Measurements from ENCODE around the gene SAYSD1.
"Not testable (repeated sequence)": the region's sequence is repeated elsewhere in the genome, so short reads cannot be mapped to it uniquely, and the experiment has no call there.

SAYSD1 gene, protein sequence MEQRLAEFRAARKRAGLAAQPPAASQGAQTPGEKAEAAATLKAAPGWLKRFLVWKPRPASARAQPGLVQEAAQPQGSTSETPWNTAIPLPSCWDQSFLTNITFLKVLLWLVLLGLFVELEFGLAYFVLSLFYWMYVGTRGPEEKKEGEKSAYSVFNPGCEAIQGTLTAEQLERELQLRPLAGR

DNA sequence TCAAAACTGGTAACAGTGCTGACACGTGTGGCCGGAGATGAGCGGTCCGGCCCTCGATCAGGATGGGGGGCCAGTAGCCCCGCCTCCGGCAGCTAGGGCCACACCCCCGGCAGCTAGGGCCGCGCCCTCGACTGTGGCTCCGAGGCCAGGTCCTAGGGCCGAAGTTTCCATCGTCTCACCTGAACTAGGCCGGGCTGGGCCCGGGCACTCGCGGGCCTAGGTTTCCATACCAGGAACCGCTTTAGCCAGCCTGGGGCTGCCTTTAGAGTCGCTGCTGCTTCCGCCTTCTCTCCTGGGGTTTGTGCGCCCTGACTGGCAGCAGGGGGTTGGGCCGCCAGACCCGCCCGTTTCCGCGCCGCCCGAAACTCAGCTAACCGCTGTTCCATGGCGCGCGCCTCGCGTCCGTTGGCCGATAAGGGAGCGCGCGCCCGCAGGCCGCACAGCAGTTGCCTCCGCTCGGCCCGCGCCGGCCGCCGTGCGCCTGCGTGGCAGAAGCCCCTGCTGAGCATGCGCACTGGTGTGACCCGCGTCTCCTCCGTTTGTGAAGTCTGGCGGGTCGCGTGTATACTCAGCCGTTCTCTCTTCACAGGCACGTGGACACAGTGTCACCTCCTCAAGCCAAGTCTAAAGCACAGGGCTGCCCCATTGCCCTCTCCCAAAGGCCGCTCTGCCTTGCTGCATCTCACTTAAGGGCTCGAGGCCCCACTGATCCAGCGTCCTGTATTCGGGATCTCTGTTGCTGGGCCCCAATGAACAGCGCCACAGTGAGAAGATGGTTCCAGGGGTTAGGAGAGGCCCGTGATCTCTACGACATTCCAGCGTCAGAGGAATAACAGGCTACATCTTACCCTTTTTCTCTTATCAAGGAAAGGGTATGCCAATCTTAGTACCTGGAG lies at the start of gene SAYSD1:
SAYSD1 (minus strand) TSS at position 483 of the 896 bp plus-strand sequence; CDS start at position 386, 97 bp downstream.
- peak; percentile 98 for DNase-seq

DNA sequence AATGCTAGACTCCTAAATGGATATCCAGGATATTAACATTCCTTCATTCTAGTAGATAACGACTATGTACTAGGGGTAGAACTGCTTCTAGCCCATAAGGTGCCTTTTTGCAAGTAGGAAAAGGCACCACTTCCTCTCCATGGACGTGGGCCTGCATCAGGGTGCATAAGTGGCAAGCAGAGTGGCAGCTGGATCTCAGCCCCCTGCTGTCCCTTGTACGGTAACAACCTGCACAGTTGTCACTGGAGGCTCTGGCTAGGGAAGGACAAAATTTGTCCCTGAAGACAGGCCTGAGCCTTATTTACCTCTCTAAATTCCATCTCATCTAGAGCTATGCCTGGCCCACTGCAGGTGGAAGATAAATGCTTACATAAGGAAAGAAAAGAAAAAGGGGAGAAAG lies 42.5 kb upstream of the SAYSD1 start:
- no peak for DNase-seq

DNA sequence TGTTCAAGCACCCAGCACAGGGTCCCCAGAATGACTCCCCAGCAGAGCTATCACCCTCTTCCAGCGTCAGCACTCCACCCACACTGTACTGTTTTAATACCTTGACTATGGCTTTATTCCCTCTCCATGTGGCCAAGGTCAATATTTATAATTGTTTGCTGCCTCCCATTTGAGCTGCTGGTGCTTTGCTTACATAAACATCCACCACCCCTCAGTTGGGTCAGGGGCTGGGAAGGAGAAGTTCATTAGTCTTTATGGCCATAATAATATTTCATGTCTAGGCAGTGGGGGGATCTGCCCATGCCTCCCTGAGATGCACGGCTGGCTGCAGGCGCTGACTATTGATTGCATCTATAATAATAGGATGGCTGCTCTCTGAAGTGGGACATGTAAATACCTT lies 41.8 kb upstream of the SAYSD1 start:
- DNase-seq: no peak

DNA sequence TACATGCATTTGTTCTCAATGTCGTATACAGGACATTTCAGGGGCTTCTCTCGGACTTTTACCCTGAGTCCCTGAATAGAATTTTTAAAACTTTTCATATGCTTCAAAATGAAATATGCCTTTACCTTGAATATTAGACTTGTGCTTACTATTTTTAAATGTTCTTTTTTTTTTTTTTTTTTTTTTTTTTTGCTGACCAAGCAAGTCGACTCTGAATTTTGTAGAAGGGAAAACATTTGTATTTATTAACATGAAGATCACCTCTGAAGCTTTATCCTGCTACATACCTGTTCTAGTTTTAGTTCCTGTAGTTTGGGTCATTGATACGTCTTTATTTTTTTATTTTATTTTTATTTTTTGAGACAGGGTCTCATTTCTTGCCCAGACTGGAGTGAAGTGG lies 39.7 kb upstream of the SAYSD1 start:
- DNase-seq: no peak

DNA sequence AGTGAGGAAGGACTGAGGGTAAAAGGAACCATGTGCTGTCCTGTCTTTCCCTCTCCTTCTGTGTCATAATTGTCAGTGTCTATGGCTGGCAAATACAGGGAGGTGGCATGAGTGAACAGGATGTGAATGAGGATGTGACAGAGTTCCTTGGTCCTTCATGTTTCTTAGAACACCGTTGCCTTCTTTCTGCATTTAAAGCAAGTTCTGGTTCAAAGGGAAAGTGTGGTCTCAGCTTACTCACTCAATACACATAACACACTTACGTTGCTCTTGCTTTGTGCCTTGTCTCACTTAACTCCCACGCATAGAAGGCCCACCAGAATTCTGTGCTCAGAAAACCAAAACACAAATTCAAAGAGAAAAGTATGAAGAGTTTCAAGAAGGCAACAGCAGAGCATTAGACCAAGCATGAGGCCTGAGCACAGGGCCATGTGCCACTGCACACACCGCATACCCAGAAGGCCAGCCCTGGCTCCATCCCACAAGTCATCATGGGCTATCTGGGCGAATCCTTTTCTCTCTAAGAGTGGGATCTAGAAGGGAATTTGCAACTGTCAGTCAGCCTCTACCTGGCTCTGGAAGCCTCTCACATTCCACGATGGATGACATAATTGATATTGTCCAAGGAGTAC lies 38.9 kb upstream of the SAYSD1 start:
- no peak for DNase-seq

DNA sequence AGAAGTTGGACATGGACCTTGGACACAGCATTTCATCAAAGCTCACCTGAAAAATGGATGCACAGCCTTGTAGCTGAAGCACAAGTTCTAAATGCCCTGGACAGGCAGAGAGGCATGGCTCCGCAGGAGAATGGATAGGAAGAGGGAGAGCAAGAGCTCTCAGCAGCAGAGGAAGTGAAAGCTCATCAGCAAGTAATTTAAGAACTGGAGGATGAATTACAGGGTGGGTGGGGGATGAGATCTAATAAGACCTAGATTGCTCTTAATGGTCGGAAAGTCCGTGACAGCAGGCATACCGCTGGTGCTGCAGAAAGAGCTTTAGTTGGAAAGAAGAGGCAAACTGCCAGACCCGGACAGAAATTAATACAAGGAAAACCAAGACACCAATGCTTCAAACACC lies 37.3 kb upstream of the SAYSD1 start:
- DNase-seq: no peak

DNA sequence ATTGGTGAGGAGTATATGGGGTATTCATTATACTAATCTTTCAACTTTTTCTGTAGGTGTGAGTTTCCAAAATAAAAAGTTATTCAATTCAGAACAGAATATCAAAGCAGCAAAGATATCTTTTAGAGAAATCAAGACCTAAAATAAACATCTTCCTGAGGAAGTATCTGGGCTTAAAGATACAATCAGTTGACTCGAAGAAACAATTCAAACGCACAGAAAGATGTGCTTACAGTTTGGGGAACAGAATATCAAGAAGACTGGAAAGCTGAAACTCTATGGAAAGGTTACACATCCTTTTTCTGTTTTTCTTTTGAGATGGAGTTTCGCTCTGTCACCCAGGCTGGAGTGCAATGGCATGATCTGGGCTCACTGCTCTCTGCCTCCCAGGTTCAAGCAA lies 36.2 kb upstream of the SAYSD1 start:
- no peak for DNase-seq

DNA sequence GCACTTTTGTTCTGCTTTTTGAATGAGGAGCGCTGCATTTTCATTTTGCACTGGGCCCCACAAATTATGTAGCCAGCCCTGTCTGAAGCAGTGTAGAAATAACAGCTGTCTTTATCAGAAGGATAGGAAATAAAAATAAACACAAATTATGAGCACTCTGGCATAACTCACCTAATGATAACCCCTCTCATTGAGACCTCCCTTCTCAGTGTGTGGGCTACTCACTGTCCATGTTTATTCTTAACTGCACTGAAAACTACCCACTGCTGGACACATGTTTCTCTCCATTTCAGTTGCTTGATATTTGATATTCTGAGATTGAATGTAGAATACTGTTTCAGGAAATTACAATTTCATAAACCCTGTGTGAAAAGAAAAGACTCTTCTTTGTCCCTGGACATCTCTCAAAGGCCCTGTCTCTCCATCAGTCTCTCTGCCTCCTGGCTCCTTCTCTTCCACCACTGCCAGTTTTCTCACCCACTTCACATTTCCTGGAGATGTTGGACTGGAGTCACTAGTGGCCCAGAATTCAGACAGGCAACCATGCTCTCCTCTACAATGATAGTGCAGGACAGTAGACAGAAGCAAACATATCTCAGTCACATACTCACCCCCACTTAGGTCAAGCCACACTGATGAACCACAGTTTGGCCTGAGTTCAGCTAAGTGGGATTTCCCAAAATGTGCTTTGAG lies 29.6 kb upstream of the SAYSD1 start:
- no peak for DNase-seq

DNA sequence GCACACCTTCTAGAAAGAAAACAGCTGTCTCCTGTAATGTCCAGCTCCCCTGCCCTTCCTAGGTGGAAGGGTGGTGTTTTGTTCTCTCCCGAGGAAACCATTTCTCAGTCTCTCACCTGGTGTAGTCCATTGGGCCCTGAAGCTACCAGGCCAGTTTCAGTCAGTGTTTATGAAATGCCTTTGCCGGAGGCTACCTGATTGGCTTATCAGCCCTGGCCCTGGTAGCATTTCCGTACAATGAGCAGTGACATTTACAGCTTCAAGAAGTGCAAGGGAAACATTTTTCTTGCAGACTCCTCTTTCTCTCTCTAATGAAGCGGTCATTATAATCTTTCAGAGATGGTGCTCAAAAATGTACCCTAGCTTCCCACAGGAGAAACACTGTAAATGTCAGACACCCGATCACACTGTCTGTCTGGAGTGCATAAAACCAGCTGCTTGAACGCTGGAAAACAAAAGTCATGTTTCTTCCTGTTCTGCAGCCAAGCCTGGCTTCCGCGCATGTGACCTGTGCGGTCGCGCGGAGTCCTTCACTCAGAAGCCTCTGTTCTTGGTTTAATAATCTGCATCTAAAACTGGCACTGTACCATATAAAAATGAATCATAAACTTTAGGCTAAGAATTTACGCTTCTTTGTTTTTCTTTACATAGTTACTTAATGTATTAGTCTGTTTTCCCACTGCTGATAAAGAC lies 28.4 kb upstream of the SAYSD1 start:
- no peak for DNase-seq

DNA sequence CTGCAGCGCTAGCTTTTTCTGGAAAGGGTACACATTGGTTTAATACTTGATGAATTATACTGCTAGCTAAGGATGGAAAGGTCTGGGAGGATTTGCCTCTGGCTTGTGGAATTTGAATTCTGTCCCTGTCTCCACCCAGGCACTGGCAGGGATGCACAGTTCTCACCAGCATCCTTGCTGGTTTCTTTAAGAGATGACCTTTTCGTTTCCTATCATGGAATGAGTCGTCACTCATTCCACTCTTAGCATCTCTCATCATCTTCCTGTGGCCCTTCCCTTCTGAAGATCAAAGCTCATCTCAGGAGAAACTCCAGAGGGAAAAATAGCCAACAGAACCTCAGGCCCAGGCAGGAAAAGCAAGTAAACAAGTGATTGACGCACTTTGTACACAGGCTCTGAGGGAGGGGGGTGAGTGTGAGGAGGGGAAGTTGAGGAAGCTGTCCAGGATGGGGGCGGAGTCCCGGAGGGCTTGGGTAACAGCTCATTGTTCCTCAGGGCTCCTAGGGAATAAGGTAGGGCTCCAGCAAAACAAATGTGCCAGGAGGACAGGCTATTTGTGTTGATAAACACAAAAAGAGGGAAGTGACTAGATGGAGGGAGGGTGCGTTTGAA lies 25.7 kb upstream of the SAYSD1 start:
- no peak for DNase-seq

DNA sequence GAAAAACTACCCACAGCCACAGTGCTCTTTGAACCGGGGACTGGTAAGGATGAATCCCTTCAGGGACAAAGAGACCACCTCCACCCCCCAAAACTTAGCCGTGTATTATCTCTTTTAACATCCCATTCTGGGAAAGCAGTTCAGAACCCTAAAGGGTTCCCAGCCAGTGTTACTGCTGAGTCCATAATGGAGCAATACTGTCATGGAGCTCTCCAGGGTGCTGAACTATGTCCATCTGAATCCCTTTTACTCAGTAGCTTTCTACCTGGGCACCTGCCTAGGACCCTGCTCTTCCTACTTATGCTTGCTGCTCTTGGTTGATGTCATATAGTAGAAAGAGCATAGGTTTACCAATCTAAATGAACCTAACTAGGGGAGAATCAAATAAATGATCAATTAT lies 22.3 kb upstream of the SAYSD1 start:
- peak; percentile 74 for DNase-seq

DNA sequence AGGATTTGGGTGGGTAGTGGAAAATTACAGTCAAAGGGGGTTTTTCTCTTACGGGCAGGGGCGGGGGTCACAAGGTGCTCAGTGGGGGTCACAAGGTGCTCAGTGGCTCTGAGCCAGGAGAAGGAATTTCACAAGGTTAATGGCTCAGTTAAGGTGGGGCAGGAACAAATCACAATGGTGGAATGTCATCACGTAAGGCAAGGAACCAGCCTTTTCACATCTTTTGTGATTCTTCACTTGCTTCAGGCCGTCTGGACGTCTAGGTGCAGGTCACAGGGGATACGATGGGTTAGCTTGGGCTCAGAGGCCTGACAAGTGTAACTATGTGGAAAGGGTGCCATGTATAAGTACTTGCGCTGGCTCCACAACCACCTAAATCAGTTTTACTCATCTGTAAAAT lies 21.2 kb upstream of the SAYSD1 start:
- not testable (repeated sequence) for DNase-seq

DNA sequence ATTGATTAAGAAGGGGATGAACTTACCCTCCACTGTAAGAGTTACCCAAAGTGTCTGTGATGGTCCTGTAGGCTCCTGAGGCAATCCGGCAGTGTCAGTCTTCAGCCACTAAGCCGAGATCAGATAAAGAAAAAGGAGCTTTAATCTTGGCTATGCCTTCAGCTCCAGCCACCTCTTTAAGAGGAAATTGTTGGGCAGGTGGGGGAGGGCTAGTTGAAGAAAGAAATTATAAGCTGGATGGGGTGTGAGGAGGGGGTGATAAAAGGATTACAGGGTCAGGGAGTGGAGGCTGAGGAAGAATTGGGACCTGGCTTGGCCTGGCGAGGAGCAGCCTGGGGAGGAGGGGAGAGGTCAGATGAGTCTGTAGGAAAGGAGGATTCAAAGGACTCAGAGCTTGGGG lies 19.8 kb upstream of the SAYSD1 start:
- DNase-seq: not testable (repeated sequence)

DNA sequence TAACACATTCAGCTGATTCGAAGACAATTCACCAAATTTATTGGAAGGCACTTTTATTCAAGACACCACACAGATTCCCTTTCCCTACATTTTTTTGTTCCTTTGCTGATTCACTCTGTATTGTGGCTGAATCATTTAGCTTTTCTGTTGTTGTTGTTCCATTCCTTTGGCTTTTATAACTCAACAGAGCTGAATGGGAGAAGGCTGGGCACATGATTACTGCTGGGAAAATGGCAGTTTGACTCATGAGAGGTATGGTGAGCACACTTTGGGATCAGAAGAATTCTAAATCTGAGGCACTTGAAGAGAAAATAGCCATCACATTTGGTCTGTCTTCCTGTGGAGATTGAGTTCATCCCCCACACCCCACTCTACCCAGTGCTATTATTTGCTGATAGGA lies 15.7 kb upstream of the SAYSD1 start:
- DNase-seq: no peak

DNA sequence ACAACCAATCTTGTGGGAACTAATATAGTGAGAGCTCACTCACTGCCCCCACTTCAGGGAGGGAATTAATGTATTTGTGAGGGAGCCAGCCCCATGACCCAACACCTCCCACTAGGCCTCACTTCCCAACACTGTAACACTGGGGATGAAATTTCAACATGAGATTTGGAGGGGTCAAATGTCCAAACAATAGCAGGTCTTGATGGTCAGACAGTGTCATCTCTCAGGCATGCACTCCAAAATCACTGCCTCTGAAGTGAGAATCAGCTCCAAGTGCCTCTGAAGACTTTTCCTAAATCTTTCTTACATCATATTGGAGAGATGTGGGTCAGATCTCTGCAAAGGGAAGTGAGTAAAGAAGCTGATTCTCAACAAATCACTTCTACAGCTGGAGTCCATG lies 13.8 kb upstream of the SAYSD1 start:
- DNase-seq: no peak

DNA sequence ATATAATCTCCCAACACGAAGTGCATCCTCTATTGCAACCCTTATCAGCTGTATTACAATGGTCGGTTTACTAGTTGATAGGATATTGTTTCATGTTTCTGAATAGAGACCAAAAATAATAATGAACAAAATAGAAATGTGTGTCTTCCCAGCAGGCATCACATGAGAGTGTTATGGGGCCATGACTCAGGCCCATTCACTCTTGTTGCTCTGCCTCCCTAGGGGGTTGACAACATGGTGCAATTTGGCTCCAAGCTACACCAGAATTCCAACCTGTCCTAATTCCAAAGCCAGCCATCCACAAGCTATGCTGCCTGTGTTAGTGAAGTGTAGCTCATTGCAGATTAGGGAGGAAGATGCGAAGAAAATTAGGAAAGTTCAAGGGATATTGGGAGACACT lies 13.1 kb upstream of the SAYSD1 start:
- DNase-seq: no peak

DNA sequence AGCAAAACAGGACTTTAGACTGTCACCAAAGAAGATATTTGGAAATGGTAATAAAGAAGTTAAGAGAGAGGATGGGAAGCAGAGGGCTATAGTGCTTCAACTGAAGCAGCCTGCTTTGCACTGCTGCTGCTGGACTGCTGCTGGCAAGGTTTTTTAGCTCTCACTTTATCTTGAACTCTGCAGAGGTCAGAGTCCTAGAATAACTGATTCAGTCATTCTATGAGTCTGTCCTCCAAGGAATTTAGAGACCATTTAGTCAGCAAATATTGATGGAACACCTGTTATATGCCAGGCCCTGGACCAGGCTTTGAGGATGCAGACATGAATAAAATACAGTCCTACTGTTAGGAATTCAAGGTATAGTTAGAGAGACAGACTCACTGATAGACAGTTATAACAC lies 9.1 kb upstream of the SAYSD1 start:
- DNase-seq: no peak

DNA sequence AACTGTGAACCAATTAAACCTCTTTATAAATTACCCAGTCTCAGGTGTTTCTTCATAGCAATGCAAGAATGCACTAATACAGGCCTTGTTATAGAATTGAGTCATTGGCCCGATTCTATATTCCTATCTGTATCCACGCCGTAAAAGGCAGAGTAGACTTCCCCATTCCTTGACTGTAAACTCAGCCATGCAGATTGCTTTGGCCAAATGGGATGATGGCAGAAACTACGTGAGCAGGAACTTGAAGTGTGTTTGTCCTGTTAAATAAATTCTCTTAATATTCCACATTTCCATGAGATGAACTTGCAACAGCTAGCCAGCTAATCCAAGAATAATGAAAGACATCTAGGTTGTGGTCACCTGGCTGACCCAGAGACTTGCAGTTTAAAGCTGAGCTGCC lies 3.9 kb upstream of the SAYSD1 start:
- DNase-seq: no peak

DNA sequence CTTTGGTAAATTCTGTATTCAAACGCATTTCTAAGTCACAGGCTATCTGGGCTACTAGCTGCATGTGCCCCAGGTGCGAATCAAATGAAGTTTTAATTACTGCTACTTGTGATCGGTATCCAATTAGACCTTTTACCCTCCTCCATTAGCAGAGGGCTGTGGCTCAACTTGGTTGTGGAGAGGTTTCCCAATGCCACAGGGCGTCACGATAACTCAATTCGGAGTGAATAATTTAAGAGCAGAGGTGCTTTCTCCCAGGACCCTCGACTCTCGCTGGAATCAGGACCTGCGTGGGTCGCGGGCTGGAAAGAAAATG lies 640 bp downstream of the SAYSD1 start:
- no peak for DNase-seq

DNA sequence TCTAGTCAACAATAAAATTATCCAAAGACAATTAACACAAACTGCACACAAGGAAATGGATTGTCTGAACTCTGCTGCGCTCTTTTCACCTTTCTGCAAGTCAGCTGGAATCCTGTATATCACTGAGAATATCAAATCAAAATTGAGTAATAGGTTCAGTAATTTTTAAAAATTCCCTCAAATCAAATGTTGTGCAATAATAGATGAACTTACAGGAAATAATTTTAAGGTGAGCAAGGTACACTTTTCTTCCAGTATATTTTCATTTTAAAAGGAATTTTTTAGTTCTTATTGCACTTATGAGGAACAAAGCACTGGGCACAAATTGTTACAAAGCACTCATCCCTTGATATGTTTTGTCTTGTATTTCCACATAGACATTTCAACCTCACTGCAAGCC lies 1.2 kb downstream of the SAYSD1 start:
- DNase-seq: no peak

DNA sequence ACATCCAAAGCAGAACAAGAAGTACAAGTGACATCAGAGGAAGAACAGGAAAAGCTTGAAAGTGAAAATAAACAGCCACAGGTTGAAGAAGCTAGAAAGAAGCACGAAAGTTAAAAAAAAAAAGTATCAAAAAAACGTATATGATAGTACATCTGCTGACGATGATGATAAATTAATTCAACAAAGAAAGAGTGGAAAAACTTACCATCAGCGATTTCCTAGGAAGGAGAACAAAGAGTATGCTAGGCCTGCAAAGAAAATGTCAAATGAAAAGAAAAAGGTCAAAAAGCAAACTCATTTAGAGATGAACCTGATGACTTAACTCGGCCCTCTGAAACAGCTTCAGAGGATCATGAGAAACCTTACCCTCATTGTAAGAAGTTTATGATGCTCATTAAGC lies 3.7 kb downstream of the SAYSD1 start:
- no peak for DNase-seq

DNA sequence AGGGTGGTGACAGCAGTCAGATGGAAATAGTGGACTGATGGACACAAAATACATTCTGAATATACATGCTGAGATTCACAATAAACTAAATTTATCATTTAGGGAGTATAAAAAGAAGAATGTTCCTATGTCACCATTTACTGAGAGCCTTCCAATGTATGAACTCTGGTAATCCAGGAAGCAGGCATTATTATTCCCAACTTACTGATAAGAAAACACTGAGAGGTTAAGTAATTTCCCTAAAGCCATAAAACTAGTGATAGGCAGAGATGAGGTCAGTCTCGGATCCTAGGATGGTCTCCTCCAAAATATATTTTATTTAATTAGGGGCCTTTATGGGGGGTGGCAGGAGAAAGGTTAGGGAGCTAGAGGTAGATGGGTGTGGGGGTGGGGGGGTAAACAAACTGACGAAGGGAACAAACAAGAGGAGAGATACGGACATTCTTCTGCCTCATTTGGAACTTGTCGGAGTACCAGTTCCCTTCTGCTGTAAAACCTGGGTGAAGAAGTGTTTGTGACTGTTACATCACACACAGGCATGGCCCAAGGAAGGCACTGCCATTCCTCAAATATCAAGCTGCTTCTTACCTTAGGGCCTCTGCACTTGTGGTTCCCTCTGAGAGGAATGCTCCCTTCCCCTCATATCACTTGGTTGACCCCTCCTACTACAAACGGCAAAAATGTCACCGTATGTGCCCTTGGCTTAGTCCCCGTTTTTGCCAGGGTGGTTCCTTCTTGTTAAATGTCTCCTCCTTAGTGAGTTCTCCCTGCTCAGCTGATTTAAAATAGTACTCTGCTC lies 6.7 kb downstream of the SAYSD1 start:
- no peak for DNase-seq

Data from OCI-M1 (cell line).